Stimulated activated CD8-positive, alpha-beta memory T cell treated with anti-CD3 and anti-CD28 coated beads, Interleukin-15, amount 100 ng/mL, for 1 hour (primary cell): ENCODE results near the gene SMARCA4.

Source experiments
- DNase-seq: peaks from one replicate; pipeline ENCODE4 v3.0.0-alpha.2; 2020; ENCODE audit warnings: low read depth

The SMARCA4 gene

DNA sequence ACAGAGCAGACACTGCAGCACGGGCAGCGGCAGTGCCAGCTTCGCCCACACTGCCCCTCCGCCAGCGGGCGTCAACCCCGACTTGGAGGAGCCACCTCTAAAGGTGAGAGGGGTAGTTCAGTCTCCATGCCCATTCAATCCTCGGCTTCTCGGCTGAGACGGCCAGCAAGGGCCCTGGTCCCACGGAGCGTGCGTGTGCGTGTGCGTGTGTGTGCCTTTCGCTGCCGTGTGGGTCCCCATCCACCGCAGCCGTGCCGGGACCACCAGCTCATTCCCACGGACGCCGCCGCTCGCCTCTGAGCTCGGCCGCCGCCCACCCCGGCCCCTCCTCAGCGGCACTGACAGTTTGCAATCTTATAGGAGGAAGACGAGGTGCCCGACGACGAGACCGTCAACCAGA is 72.9 kb downstream of the SMARCA4 start:
- DNase-seq: no peak

- DNase-seq: no peak
Observed at GRCh38 chr19:11034449-11035213, 73.8 kb downstream of the SMARCA4 start.

GRCh38 chr19:11035441-11036377 is 74.9 kb downstream of the SMARCA4 start:
- peak; percentile 83 for DNase-seq

DNA sequence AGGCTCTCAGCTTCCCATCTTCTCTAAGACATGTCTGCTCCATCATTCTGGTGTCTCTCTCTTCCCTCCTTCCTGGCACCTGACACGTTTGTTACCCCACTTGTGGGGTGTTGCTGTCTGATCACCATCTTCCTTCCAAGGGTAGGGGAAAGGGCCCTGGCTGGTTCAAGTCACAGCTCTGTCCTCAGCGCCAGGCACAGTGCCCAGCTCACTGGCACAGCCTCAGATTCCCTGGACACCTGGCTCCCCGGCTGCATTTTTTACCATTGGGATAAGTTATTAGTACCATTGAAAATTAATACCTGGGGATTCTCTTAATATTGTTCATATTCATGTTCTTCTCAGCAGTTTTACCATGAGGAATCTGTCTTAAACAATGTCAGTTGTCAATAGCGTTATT is 77.7 kb downstream of the SMARCA4 start:
- DNase-seq: no peak

DNA sequence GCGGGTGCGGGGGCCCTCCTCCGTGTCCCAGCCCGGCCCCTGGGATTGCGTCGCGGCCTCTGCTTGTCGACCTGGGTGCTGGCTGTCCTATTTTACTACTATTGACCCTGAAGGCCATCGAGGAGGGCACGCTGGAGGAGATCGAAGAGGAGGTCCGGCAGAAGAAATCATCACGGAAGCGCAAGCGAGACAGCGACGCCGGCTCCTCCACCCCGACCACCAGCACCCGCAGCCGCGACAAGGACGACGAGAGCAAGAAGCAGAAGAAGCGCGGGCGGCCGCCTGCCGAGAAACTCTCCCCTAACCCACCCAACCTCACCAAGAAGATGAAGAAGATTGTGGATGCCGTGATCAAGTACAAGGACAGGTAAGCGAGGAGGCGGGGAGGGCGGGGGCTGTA is 80.4 kb downstream of the SMARCA4 start:
- DNase-seq: no peak

DNA sequence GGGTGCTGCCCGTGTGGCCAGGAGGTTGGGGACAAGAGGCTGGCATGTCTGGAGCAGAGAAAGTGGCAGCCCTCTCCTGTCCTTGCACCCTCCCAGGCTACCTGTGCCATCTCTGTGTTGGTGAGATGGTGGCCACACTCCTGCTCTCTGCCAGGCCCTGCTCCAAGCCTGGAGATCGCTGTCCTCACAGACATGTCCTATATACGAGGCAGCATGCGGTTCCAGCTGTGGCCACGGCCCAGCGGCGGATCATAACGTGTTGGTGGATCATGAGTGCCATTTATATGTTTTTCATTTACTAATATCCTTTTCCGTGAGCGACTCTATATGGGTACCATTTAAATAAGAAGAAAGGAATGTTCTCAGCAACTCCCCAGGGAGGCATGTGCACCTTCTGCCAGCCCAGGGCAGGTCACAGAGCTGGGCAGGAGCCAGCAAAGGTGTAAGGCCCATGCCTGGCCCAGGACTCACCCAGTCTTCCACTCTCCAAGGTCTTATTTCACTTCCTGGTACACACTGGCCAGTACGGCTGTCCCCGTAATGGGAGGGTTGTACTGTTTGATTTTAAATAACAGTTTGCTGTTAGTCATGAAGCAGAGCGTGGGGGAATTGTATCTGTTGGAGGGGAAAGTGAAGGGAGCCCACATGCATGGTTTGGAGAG is 81.3 kb downstream of the SMARCA4 start:
- DNase-seq: no peak

- no peak for DNase-seq
Observed at GRCh38 chr19:11044431-11044830, 83.6 kb downstream of the SMARCA4 start.

GRCh38 chr19:11045536-11045935 is 84.7 kb downstream of the SMARCA4 start:
- no peak for DNase-seq

DNA sequence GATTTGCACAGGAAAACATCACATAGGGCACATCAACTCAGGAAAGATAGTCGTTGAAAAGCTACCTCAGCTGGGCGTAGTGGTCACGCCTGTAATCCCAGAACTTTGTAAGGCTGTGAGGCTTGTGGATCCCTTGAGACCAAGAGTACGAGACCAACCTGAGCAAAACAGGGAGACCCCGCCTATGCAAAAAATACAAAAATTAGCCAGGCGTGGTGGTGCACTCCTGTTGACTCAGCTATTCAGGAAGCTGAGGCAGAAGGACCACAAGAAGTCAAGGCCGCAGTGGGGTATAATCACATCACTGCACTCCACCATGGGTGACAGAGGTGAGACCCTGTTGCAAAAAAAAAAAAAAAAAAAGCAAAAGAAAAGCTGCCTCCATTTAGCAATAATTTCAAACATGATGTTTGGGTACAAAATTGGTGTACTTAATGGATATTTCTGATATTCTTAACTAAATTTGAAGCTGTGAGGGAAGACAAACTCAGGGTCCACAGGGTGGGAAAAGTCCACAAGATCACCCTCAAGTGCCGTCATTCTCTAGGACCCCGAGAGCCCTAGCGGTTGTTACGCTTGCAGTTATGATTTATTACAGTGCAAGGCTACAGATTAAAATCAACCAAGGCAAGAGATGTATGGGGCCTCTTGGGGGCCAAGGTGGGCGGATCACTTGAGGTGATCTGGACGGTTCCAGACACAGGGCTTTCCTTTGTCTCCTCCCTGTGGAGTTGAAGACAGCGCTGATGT is 86.0 kb downstream of the SMARCA4 start:
- no peak for DNase-seq

DNA sequence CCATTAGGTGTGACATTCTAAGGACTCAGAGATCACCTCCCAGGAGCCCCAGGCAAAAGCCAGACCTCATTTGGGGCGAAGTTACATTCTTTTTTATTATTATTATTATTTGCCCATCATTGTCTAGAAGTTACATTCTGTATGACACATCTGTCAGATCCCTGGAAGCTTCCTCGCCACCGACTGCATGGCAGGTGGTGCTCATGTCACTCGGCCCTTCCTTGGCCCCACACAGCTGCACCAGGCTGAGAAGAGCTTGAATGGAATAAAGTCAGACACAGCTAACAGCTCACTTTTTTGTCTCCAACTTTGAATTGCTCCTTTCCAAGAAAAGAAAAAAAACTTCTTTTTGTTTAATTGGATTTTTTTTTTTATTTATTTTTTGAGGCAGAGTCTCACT is 87.0 kb downstream of the SMARCA4 start:
- DNase-seq: no peak

DNA sequence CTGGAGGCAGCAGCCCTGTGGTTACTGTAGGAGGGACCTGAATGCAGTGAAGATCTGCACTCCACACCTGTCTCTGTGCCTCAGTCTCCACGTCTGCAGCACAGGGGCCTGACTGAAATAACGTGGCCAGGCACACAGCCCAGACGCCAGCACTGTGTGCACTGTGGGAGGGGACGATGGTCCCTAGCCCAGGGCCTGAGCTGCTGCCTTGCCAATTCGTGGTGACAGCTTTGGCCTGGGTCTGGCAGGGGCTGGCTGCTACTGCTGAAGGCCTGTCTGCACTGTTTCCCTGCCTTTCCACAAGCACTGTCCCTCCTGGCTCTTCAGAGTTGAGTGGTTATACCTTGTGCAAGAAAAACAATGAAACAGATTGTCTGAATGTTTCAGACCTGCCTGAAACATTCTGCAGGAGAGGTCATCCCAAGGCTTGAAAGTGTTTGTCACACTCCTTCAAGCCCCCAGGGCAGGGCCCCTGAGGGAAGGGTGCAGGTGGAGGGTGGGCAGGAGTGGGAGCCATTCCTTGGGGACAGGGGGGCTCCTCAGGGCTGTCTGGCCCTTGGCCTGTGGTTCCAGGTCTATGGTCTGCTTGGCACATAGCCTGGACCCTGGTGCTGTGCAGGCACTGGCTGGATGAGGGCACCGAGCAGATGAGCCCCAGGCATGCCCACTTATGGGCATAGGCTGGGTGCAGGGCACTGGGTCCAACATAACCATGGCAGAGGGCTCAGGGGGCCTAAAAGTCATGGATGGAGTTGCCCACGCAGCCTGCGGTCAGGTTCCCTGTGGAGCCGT is 89.7 kb downstream of the SMARCA4 start:
- DNase-seq: no peak

DNA sequence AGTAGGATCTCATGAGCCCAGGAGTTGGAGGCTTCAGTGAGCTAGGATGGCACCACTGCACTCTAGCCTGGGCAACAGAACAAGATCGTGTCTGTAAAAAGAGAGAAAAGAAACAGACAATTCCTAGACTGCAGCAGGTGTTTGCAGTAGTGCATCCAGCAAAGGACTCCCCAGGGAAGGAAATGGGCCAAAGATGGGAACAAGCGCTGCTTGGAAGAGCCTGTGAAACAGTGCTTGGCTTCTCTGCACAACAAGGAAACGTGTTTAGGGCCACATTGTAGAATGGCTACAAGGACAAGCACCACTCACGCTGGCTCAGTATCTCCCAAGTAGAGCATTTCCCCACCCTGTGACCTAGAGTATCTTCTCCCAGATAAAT is 93.0 kb downstream of the SMARCA4 start:
- DNase-seq: no peak

GRCh38 chr19:11054200-11054599 is 93.4 kb downstream of the SMARCA4 start:
- no peak for DNase-seq

DNA sequence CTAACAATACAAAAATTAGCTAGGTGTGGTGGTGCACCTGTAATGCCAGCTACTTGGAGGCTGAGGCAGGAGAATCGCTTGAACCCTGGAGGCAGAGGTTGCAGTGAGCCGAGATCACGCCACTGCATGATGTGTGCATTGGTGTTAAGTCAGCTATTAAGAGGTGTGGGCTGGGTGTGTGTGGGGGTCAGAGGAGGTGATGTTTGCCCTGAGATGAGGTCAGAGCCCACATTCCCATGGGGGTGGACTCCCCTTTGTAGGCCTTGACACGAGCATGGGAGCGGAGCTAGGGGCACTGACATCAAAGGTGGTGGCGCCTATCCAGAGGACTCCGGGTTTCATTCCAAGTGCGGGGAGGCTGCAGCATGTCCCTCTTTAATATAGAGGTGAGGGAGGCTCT is 93.8 kb downstream of the SMARCA4 start:
- DNase-seq: no peak

- no peak for DNase-seq
Observed at GRCh38 chr19:11058246-11059030, 97.6 kb downstream of the SMARCA4 start.

DNA sequence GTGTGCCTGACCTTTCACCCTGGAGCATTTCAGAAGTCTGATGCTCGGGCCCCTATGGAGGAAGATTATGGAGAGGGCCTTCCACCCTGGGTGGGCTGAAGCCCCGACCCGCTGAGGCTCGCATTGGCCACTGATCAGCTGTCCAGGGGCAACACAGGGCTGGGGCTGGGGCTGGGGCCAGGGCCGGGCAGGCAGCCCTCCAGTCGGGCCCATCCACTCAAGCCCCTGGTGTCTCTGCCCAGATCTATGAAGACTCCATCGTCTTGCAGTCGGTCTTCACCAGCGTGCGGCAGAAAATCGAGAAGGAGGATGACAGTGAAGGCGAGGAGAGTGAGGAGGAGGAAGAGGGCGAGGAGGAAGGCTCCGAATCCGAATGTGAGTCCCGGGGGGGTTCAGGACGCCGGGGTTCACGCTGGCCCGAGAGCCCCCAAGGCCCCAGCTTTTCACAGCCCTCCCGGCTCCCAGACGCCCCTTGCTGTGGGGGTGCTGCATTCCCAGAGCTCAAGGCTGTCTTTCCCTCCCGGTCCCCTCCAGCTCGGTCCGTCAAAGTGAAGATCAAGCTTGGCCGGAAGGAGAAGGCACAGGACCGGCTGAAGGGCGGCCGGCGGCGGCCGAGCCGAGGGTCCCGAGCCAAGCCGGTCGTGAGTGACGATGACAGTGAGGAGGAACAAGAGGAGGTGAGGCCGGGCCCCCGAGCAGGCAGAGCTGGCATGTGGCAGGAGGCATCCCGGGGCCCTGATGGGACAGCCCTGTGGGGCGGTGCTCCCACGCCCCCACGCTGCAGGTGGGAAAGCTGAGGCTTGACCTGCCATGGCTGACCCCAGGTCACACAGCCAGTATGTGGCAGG is 98.9 kb downstream of the SMARCA4 start:
- no peak for DNase-seq

DNA sequence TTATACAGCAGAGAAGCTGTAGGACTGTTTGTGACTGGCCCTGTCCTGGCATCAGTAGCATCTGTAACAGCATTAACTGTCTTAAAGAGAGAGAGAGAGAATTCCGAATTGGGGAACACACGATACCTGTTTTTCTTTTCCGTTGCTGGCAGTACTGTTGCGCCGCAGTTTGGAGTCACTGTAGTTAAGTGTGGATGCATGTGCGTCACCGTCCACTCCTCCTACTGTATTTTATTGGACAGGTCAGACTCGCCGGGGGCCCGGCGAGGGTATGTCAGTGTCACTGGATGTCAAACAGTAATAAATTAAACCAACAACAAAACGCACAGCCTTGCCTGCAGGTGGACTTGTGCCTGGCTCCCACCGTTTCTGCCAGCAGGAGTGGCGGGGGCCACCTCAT is 101.1 kb downstream of the SMARCA4 start:
- no peak for DNase-seq

DNA sequence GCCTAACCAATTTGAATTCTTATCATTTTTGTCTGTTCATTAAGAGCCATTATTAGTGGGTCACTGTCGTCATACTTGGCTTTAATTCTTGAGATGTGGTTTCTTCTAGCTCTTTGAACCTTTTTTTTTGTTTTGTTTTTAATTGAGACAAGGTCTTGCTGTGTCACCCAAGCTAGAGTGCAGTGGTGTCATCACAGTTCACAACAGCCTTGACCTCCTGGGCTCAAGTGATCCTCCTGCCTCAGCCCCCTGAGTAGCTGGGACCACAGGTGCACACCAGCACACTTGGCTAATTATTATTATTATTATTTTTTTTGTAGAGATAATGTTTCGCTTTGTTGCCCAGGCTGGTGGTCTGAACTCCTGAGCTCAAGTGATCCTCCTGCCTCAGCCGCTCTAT is 102.6 kb downstream of the SMARCA4 start:
- DNase-seq: no peak

DNA sequence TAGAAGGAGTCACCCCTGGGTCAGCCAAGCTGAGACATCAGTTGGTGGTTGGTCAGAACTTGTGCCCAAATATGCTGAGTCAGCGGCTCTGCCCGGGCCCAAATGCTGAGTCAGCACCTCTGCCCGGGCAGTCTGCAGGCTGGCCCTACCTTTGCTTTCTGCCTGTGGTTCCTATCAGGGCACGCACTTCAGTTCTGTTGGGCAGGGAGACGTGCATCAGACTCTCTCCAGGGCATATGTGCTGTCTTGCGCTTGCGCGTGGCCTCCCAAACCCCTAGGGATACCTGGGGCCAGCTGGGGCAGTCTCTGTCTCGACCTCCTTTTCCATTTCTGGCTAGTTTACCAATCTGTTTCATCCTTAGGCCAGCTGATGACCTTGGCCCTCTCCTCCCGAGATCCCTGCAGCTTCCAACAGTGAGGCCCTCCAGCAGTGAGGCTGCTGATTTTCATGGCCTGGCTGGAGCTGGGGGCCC is 104.0 kb downstream of the SMARCA4 start:
- no peak for DNase-seq
